Hypothalamus (tissue), 51 donors: ENCODE measurements around the gene IDUA.

Source experiments
- DNase-seq, 51 donors: peaks; one replicate each; lab custom pipeline; 2025; lab: John Stamatoyannopoulos, UW

IDUA gene

GRCh38 chr4:1026115-1026514, 39.3 kb downstream of the IDUA start:
- no peak for DNase-seq

GRCh38 chr4:1027219-1027914, 40.5 kb downstream of the IDUA start:
- no peak for DNase-seq

- no peak for DNase-seq
These were observed 41.0 kb downstream of the IDUA start for GRCh38 chr4:1027915-1028238.

- DNase-seq = no peak
These were observed 41.9 kb downstream of the IDUA start for GRCh38 chr4:1028574-1029220.

GRCh38 chr4:1029529-1029928, 42.7 kb downstream of the IDUA start:
- DNase-seq = no peak

GRCh38 chr4:1030031-1030430, 43.2 kb downstream of the IDUA start:
- DNase-seq = no peak

- DNase-seq = no peak
These were observed 43.7 kb downstream of the IDUA start for GRCh38 chr4:1030559-1030958.

GRCh38 chr4:1031346-1031745, 44.5 kb downstream of the IDUA start:
- no peak for DNase-seq

GRCh38 chr4:1031956-1032795, 45.3 kb downstream of the IDUA start:
- DNase-seq = no peak

- no peak for DNase-seq
These were observed 46.0 kb downstream of the IDUA start for GRCh38 chr4:1032861-1033260.

- DNase-seq = peak in 39 of 51 donors; percentile 25 to 80 (median 60)
These were observed 47.2 kb downstream of the IDUA start for GRCh38 chr4:1033840-1034551.

GRCh38 chr4:1035510-1035909, 48.7 kb downstream of the IDUA start:
- DNase-seq = peak in 50 of 51 donors; percentile 29 to 96 (median 84)

GRCh38 chr4:1036095-1036494, 49.3 kb downstream of the IDUA start:
- DNase-seq = peak in 2 of 51 donors; percentile 36 to 45

GRCh38 chr4:1036976-1037810, 50.3 kb downstream of the IDUA start:
- no peak for DNase-seq

- DNase-seq = no peak
These were observed 52.2 kb downstream of the IDUA start for GRCh38 chr4:1038948-1039492.

GRCh38 chr4:1039493-1040343, 52.9 kb downstream of the IDUA start:
- DNase-seq = no peak

GRCh38 chr4:1040344-1041146, 53.7 kb downstream of the IDUA start:
- no peak for DNase-seq
